Measurements from ENCODE around the gene OR52E4. TPM values are rescaled to one million over a fixed set of nuclear protein-coding genes. Genes with fewer than 3 reads are reported as not detected.

The OR52E4 gene
- total RNA-seq, 1 donor from 2014 or later, result not detected

DNA sequence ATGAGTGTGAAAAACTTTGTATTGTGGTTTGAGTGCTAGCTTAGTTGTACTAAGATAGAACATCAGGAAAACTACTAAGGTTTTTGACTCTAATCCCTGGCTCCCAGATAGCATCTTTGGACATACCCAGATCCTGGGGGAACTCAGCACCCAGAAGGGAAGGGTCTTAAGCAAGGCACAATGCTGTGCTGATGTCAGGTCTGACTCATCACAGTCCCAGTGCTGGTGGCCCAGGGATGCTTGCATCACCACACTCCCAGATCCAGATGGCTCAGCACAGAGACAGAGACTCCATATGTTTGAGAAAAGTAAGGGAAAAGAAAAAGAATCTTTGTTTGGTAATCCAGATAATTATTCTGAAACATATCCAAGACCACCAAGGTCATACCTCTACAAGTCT is 43.4 kb downstream of the OR52E4 start:
- DNase-seq (no peak), ATAC-seq (no peak)
- intact Hi-C loops (cut with micrococcal nuclease), result no loop called here

DNA sequence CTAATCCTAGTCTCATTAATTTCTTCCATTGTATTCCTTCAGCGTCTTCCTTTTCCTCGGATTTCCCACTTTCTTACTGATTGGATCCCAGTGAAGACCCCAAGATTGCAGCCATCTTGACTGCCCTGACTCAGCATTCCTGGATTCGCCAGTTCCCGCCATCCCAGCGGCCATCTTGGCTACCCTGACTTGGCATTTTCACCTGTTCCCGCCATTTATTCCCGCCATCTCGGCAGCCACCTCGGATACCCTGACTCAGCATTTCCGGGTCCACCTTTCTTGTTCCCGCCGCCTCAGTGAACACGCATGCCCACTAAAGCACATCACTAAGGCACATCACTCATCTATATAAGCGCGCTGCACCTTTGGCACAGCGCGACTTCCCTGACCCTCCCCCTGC is 47.8 kb downstream of the OR52E4 start:
- ATAC-seq (no peak), DNase-seq (no peak)
- intact Hi-C loops (cut with micrococcal nuclease), result no loop called here

DNA sequence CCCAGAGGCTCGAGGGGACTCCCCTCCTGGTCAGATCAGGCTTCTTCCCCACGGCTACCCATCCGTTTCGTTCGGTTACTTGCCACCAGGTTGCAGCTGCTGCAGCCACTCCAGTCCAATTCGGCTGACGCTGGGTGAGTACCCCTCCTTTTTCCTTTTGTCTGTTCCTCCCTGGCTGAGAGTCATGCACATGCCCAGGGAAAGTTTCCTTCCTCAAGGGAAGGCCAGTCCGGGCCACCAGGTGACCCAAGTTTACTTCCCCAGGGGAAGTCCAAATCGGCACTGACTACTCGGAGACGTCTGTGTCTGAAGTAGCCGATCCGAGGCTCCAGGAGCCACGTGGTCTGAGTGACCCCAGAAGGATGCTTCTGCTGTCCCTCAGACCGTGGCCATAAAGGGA is 48.4 kb downstream of the OR52E4 start:
- intact Hi-C loops (cut with micrococcal nuclease), result no loop called here
- no peak for ATAC-seq
- DNase-seq, result no peak

DNA sequence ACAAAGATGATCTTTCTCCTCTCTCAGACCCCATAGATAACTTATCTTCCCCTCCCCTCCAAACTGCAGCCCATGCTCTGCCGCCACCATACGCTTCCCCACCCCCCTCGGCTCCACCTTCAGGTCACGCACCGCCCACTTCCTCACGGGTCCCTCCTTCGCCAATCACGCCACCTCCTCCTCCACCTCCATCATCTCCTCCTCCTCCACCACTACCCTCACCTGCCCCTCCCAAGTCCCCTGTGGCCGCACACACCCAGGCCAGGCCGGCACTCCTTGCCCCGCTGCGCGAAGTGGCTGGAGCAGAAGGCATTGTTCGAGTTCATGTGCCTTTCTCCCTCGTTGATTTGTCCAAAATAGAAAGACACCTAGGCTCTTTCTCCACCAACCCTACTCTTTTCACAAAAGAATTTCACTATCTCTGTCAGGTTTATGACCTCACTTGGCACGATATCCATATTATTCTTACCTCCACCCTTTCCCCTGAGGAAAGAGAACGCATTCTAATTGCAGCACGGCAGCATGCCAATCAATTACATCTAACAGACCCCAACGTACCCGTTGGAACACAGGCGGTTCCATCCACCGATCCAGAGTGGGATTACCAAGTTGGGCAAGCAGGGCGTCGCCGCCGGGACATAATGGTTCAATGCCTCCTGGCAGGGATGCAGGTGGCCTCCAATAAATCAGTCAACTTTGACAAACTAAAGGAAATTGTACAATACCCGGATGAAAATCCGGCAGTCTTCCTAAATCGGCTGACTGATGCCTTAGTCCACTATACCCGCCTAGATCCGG is 49.3 kb downstream of the OR52E4 start:
- DNase-seq, result no peak
- no peak for ATAC-seq
- intact Hi-C loops (cut with micrococcal nuclease), result no loop called here

DNA sequence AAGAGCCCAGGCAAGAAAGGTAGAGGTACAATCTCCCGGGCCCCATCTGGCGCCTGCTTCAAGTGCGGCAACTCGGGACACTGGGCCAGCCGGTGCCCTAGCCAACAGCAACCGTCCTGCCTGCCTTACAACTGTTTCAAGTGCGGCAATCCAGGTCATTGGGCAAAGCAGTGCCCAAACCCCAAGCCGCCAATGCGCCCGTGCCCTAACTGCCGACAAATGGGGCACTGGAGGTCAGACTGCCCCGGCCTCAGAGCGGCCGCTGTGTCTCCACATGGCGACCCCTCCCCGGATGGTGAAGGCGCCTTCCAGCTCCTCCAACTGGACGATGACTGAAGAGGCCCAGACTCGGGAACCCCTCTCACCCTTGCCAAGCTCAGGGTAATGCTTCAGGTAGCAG is 50.2 kb downstream of the OR52E4 start:
- intact Hi-C loops (cut with micrococcal nuclease), result no loop called here
- ATAC-seq (no peak), DNase-seq (peak; percentile 14)

DNA sequence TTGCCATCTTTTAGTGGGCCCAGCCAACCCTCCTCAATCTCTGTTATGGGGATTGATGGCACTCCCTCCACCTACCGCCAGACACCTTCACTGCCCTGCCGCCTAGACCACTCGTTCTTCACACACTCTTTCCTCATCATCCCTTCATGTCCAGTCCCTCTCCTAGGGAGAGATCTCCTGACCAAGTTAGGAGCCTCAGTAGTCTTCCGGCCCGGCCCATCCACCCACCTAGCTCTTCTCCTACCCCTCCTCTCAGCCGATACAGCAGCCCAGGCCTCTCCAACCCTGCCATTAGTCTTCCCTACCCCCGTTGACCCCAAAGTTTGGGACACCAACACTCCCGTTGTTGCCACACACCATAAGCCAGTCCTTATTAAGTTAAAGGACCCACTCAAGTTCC is 50.6 kb downstream of the OR52E4 start:
- intact Hi-C loops (cut with micrococcal nuclease), result no loop called here
- DNase-seq, result no peak
- ATAC-seq, result no peak

DNA sequence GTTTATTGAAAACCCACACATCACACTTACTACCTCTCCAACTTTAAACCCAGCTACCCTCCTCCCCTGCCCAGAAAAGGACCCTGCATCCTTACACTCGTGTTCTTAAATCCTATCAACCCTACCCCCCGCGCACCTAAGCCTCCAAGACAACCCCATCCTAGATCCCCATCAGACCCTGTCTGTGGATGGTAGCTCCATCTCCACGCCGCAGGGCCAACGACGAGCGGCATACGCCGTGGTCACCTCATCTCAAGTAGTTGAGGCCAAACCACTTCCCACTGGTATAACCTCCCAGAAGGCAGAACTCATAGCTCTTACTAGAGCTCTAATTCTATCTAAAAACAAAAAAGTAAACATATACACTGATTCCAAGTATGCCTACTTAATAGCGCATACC is 52.2 kb downstream of the OR52E4 start:
- DNase-seq, result peak; percentile 26
- intact Hi-C loops (cut with micrococcal nuclease), result no loop called here
- ATAC-seq, result no peak

DNA sequence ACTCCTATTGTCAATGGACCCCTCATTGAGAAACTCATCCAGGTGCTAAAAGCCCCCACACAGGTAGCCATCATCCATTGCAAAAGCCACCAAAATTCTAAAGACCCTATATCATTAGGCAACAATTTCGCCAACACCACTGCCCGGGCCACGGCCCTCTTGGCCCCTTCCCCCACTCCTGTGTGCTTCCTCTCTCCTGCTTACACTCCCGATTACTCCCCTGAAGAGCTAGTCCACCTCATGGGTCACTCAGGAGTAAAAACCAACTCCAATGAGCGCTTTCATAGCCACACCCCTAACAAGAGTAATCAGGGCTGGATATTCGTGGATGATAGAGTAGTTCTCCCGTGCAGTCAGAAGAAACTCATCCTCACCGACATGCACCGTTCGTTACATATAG is 52.7 kb downstream of the OR52E4 start:
- intact Hi-C loops (cut with micrococcal nuclease), result no loop called here
- no peak for ATAC-seq
- no peak for DNase-seq

Other genes with a start within 250 kb of the OR52E4 start
- gene TRIM5, start 195.6 kb upstream of the OR52E4 start, total RNA-seq, result 6.8 TPM
- 19.2 TPM for gene TRIM22, start 190.8 kb upstream of the OR52E4 start, total RNA-seq
- gene OR56B1, start 144.2 kb upstream of the OR52E4 start, total RNA-seq, result not detected
- gene OR52N4, start 126.4 kb upstream of the OR52E4 start, total RNA-seq, result not detected
- not detected for gene OR52N5, start 97.3 kb upstream of the OR52E4 start, total RNA-seq
- not detected for gene OR52N1, start 89.4 kb upstream of the OR52E4 start, total RNA-seq
- not detected for gene OR52N2, start 71.7 kb upstream of the OR52E4 start, total RNA-seq
- not detected for gene OR52E6, start 38.7 kb upstream of the OR52E4 start, total RNA-seq
- not detected for gene OR52E8, start 22.9 kb upstream of the OR52E4 start, total RNA-seq
- not detected for gene OR52E5, start 12.6 kb downstream of the OR52E4 start, total RNA-seq
- gene OR56A3, start 61.6 kb downstream of the OR52E4 start, total RNA-seq, result not detected
- gene OR56A5, start 87.9 kb downstream of the OR52E4 start, total RNA-seq, result not detected
- not detected for gene OR52L1, start 106.4 kb downstream of the OR52E4 start, total RNA-seq
- gene OR56A4, start 126.3 kb downstream of the OR52E4 start, total RNA-seq, result not detected
- gene OR56A1, start 150.1 kb downstream of the OR52E4 start, total RNA-seq, result not detected
- gene OR56B4, start 227.1 kb downstream of the OR52E4 start, total RNA-seq, result not detected

All from left ventricle myocardium superior (tissue), 1 donor.